PFSK-1 (cell line): ENCODE data around the gene POLL.

Experiments
- FOXP2 ChIP-seq: optimal IDR thresholded peaks from 2 replicates; pipeline ENCODE3; 2011; ENCODE audit warnings: borderline replicate concordance, control low read depth, inconsistent platforms; ENCODE audit not compliant: insufficient read depth; ENCODE audit errors: extremely low read length, extremely low read depth
- POLR2AphosphoS5 ChIP-seq: IDR thresholded peaks from 2 replicates; pipeline ENCODE4 v1.6.1; 2012; ENCODE audit warnings: low read depth, mild to moderate bottlenecking, control low read depth, low read length, moderate library complexity
- SIN3A ChIP-seq: IDR thresholded peaks from 2 replicates; pipeline ENCODE4 v1.6.1; 2012; ENCODE audit warnings: mild to moderate bottlenecking, low read length, moderate library complexity, borderline replicate concordance; ENCODE audit not compliant: insufficient read depth
- TAF1 ChIP-seq: IDR thresholded peaks from 2 replicates; pipeline ENCODE4 v1.6.1; 2012; ENCODE audit warnings: low read length, control low read depth, borderline replicate concordance; ENCODE audit not compliant: insufficient read depth
- TF ChIP-seq, protein P1 (sequence below), 2 experiments: IDR thresholded peaks; 2 replicates each; pipeline versions ENCODE4 v1.6.1 to v1.8.0; 2011 to 2012; ENCODE audit warnings: low read depth in 2 of 2, low read length in 2 of 2, control low read depth in 1 of 2, inconsistent platforms in 1 of 2, mild to moderate bottlenecking in 1 of 2, moderate library complexity in 1 of 2; ENCODE audit not compliant: insufficient read depth in 1 of 2

The POLL gene

DNA sequence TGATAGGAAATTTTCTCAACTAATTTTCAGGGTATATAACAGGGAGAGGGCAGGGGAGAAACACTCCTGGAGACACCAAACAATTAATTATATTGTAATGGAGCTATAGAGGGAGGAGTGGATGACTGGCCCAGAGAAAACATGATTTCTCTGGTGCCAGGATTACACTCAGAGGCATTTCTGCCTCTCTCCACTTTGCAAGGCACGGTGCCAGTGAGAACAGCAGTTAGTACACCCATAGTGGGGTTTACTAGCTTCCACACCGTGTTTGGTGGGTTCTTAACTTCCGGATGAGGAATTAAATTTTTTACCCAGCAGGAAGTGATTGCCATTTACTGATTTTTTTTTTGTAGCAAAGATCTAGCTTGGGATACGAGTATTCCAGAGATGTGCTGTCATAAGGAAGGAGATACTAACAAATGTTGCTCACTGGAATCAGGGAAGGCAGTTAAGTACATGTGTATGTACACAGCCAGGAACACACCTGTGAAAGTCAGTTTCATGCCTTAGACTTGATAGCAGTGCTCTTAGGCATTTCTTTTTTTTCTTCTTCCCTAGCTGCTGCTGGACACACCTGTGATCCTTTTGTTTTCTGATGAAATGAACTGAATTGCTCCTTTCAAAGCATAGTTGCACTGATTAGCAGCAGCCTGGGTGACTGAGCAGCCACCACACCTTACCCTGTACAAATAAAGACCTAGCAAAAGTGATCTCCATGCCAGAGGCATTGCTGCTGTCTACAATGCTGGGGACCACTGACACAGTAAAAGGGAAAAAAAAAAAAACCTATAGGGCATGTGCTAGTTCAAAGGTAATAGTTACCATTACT lies 58.1 kb downstream of the POLL start:
- TF ChIP-seq POLR2AphosphoS5, result no peak
- TF ChIP-seq SIN3A, result no peak
- no peak for TF ChIP-seq FOXP2
- TF ChIP-seq, protein P1, sequence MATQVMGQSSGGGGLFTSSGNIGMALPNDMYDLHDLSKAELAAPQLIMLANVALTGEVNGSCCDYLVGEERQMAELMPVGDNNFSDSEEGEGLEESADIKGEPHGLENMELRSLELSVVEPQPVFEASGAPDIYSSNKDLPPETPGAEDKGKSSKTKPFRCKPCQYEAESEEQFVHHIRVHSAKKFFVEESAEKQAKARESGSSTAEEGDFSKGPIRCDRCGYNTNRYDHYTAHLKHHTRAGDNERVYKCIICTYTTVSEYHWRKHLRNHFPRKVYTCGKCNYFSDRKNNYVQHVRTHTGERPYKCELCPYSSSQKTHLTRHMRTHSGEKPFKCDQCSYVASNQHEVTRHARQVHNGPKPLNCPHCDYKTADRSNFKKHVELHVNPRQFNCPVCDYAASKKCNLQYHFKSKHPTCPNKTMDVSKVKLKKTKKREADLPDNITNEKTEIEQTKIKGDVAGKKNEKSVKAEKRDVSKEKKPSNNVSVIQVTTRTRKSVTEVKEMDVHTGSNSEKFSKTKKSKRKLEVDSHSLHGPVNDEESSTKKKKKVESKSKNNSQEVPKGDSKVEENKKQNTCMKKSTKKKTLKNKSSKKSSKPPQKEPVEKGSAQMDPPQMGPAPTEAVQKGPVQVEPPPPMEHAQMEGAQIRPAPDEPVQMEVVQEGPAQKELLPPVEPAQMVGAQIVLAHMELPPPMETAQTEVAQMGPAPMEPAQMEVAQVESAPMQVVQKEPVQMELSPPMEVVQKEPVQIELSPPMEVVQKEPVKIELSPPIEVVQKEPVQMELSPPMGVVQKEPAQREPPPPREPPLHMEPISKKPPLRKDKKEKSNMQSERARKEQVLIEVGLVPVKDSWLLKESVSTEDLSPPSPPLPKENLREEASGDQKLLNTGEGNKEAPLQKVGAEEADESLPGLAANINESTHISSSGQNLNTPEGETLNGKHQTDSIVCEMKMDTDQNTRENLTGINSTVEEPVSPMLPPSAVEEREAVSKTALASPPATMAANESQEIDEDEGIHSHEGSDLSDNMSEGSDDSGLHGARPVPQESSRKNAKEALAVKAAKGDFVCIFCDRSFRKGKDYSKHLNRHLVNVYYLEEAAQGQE (IDR thresholded peaks at IDR 0.05; ENCODE audit: insufficient read depth in 1 of 2, low read depth in 2 of 2, low read length in 2 of 2), result no peak
- no peak for TF ChIP-seq TAF1

DNA sequence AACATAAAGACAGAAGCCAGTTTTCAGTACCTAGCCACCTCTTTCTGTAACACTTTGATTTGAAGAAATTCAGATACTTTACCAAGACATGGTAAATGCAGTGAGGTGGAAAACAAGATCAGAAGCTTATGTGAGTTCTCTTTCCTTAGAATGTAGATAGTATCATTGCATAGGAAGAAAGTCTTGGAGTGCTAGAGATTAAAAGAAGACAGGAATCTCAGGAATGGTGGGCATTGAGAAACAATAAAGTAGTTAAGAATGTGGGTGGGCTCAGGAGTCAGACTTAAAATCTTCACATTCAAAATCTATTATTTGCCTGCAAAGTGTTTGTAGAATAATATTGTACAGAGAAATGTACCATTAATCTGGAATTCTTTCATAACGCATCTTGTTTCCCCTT lies 58.9 kb downstream of the POLL start:
- TF ChIP-seq SIN3A (no peak), POLR2AphosphoS5 (no peak), TAF1 (no peak), FOXP2 (no peak)
- TF ChIP-seq, protein P1 (IDR thresholded peaks at IDR 0.05; ENCODE audit: insufficient read depth in 1 of 2, low read depth in 2 of 2, low read length in 2 of 2), result no peak
